ENCODE results near the gene CACNA1G.

The CACNA1G gene

DNA sequence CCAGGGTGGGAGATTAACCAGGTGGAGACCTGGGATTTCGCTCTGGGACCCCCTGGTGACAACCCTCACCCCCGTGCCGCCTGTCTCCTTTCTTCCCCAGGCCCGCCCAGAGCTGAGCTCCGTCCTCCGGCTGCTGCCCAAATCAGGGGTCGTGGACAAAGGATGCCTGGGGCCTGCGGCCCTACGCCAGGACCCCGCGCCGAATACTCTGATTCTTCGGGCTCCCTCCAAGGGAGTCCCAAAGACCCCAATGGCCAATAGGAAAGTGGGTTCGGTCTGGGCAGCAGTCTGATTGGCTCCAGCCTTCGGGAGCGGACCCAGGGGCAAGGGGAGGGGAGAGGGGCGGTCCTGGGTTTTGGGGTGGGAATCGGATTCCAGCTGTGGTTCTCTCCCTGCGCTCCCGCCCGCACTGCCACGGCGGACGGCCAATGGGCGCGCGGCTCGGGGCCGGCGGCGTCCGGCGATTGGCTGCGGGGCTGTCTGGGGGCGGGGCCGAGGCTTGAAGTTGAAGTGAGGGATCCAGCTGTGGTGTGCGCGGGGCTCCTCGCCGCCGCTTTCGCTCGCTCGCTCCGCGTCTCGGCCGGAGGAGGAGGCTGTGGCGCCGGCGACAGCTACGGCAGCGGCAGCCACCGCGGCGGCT, at the start of gene CACNA1G:
Gene CACNA1G (plus strand): TSS at position 531 of the 640 bp plus-strand sequence. CDS start 745 bp downstream, outside the sequence.
- DNase-seq (ENCODE audit: low spot score) = peak; percentile 68

DNA sequence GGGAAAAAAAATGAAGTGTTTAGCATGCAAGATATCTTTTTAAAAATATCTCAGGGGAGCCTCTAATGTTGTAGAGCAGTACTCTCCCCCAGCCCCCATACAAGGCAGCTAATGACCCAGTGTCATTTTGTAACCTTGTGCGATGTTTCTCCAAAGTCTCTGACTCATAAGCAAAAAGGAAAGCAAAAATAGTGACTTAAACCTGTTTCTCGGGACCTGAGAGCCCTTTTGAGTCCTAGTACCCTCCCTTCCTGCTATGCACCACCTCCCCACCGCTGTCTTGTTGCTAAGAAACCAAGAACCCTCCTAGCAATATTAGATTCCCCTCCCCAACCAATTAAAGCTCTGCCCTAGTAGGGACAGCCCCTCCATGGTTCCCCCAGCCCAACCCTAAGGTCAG, 49.5 kb upstream of the CACNA1G start:
- DNase-seq (ENCODE audit: low spot score) = peak; percentile 59

DNA sequence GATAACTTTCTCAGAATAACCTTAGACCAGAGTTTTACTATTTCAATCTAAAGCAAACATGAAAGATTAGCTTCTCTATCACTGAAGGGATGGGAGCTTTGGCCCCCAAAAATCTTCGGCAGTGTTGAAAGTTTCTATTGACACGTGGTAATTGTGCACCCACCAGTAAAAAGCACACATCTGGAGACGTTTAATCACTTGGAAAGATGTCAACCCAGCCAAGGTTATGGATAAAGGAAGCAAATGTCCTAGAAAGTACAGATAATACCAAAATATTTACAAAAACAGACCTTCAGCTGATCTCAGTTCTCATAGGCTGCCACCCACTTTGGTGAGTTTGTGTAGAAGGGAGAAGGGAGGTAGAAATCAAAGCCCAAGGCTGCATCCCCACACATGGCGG, 47.0 kb upstream of the CACNA1G start:
- DNase-seq (ENCODE audit: low spot score) = no peak

DNA sequence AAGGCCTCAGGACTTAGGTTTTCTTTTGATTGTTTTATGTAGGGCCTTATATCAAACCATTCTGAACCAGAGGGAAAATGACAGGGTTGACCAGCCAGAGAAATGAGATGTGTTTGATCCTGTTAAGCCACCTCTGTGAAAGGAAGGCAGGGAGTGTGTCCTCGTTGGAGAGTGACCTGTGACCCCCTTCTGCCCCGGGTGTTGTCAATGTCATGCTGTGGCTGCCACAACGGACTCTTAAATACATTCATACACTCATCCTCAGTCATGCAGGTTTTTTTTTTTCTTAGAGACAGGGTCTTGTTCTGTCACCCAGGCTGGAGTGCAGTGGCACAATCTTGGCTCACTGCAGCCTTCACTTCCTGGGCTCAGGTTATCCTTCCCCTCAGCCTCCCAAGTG, 46.1 kb upstream of the CACNA1G start:
- no peak for DNase-seq (ENCODE audit: low spot score)

DNA sequence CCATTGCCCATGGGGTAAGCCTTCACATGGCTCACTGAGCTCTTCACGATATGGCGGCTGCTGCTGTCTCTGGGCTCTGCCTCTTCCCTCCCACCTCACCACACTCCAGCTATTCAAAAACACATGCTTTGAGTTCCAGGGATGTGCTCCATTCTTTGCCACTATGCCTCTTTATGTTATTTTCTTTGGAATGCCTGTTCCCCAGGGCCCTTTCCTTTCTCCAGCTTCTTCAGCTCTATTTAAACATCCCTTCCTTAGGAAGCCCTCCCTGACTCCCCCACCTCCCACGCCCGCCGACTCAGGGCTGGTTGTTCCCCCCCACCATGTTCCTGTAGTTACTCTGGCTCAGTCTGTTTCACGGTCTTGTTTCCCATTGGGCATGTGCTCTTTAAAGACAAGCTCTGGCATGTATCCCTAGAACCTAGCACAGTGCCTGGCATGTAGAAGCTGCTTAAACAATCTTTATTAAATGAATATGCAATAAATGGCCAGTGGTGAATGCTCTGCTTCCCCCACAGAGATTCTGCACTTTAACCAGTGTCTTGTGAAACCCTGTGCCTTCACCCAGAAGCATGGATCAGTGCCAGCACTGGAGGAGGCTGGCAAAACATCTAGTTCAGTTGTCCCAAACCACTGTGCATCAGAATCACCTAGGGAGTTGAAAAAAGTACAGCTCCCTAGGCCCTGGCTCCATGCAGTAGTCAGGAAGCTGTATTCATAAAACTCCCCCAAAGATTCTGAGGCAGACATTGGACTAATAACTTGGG, 45.4 kb upstream of the CACNA1G start:
- peak; percentile 32 for DNase-seq (ENCODE audit: low spot score)

DNA sequence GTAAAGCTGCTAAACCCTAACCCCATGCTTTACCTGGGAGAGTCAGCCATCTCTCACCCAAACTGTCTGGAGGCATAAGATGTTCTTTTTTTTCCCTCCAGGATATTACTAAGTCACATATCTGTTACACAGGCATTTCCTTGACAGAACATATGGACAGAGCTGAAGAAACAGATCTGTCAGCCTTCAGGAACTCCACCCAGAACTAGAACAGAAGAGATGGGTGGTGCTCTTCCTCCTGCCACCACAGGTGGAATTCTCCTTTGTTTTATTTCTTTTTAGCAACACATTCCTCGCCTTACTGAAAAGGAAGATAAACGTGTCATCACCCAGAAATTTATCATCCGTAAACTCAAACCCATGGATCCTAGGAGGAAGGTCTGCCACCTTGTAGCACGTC, 43.5 kb upstream of the CACNA1G start:
- no peak for DNase-seq (ENCODE audit: low spot score)

DNA sequence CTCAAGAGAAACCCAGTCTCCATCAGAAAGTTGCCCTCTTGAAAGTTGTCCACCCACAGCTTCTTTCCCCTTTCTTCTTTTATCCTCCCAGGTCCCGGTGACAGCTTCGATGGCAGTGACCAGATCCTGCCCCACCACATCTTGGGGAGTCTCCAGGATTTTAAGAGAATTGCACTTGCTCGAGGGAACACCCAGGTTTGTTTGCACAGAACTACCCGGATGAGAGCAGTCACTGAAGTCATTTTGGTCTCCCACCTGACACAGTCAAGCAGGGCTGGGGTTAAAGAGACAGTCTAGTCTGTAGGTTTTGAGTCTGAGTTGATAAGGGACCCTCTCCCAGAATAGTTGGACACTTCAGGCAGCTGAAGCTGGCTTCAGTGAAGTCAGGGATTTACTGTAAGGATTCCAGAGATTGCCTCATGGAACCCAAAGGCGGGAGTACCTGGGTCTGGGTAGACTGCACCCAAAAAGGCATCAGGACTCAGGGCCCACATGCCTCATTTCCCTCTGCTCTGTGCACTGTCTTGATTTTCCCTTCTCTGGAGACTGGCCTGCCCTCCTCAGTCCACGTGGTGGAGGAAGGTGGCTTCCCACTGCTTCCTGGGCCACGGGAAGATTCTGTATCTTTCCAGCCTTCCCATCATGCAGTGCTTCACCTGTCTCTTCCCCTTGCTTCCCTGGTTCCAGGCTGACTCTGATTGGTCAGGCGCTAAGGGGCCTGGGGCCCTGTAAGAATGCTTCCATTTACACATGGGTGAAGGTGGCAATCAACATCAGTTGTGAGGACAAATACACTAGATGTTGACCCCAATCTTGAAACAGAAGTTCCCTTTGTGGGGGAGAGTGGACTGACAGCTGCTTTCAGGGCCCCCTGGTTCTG, 42.8 kb upstream of the CACNA1G start:
- no peak for DNase-seq (ENCODE audit: low spot score)

DNA sequence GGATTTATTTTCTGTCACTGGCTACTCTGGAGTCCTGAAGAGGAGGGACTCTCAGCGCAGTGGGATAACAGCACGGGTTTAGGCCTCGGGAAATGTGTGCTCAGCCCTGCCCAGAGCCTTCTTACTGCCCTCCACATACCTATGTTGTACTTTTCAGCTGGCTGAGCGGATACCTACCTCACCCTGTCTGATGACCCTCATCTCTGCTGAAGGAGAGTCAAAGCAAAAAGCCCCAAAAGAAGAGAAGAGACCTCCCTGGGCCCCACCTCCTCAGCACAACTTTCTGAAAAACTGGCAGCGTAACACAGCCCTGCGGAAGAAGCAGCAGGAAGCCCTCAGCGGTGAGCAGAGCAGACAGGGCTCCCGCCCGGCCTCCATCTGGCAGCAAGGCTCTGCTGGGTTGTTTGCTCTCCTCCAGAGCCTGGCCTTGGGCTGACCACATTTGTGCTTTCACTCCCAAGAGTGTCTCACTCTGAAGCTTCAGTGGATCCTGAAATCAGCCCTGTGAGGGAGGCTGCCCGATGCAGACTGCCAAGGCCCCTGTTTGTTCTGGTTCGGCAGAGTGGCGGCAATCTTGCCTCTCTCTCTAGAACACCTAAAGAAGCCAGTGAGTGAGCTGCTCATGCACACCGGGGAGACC, 42.0 kb upstream of the CACNA1G start:
- DNase-seq (ENCODE audit: low spot score) = no peak

DNA sequence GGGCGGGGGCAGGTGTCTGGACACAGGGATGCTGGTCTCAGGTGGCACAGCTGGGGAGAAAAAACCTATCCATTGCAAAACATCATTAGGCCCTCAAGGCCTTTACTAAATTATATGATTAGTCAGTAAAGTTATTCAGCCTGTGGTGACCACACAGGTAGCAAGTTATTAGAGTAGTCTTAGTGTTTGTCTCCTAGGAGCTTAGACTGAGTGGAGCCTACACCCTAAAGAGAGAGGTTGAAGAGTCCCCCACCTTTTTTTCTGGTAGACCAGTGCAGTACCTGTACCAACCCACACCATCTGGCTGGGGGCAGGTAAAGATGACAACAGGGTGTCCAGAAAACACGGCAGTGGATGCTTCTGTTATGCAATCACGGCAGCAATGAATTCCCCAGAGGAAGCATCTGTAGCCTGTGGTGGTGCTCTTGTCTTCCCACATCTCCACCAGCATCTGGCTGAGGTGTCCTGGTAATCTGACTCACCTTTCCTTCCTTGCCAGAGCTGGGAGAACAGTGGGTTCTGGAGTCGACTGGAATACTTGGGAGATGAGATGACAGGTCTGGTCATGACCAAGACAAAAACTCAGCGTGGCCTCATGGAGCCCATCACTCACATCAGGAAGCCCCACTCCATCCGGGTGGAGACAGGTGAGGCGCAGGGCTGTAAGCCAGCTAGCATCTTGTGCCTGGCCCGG, 41.2 kb upstream of the CACNA1G start:
- DNase-seq (ENCODE audit: low spot score) = peak; percentile 49

DNA sequence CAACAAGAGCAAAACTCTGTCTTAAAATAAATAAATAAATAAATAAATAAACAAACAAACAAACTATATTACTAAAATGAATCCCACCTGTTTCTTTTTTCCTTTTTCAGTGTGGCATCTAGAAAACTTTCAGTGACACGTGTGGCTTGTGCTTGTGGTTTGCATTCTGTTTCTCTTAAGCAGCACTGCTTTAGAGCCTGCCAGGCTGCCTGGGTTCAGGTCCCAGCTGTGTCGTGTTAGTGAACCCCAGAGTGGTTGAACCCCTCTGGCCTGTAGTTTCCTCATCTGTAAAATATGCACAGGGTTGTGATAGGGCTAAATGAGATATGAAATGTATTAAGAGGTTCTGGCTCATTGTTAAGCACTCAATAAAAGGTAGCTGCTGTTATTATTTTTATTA, 40.0 kb upstream of the CACNA1G start:
- DNase-seq (ENCODE audit: low spot score) = no peak

DNA sequence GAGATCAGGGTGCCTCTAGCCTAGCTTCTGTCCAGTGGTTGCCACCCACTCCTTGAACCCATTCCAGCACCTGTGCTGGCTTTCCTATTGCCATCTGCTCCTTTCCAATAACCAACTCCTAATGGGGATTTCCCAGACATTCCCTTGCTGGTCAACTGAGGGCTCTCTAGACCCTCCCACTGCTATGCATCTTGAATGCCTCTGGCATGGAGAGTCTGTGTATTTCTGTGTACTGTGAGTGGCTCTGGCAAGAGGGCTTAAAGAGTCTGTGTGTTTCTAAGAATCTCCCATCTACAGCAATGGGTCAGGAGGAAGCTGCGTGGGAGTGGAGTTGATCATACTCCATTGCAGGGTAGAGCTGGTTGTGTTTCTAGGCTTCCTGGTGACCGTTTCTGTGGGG, 39.0 kb upstream of the CACNA1G start:
- DNase-seq (ENCODE audit: low spot score) = no peak

DNA sequence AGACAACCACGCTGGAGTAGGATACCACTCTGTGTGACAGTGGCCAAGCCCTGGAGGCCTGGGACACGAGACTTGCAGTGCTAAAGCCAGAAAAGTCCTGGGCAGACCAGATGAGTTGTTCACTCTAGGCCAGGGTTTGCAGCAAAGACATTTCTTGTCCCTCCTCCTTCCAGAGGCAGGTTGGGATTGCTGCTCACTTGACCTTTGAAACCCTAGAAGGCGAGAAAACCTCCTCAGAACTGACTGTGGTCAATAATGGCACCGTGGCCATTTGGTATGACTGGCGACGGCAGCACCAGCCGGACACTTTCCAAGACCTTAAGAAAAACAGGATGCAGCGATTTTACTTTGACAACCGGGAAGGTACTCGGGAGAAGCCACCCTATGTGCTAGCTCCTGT, 37.7 kb upstream of the CACNA1G start:
- no peak for DNase-seq (ENCODE audit: low spot score)

DNA sequence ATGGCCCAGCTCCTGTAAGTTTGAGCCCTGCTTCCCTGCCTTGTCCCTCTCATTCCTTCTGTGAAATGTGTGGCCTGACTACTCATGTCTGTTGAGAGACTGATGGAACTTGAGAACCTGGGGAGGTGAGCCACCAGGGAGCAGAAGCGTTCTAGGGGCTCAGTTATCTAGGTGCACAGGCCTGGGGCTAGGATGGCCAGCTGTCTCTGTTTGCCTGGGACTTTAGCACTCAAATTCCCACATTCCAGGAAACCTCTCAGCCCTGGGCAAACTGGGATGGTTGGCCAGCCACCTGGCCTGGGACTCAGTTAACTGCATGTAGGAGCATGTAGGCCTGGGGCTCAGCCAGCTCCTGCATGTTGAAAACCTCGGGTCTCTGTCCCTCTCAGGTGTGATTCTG, 37.3 kb upstream of the CACNA1G start:
- no peak for DNase-seq (ENCODE audit: low spot score)

DNA sequence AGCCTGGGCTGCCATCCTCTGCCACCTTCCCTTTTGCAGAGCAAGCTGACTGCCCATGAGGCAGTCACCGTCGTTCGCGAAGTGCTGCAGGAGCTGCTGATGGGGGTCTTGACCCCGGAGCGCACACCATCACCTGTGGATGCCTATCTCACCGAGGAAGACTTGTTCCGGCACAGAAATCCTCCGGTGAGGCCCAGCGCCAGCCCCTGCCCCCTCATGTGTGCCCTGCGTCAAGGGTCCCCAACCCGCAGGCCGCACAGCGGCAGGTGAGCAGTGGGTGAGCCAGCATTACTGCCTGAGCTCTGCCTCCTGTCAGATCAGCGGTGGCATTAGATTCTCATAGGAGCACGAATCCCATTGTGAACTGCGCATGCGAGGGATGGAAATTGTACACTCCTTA, 35.7 kb upstream of the CACNA1G start:
- no peak for DNase-seq (ENCODE audit: low spot score)

DNA sequence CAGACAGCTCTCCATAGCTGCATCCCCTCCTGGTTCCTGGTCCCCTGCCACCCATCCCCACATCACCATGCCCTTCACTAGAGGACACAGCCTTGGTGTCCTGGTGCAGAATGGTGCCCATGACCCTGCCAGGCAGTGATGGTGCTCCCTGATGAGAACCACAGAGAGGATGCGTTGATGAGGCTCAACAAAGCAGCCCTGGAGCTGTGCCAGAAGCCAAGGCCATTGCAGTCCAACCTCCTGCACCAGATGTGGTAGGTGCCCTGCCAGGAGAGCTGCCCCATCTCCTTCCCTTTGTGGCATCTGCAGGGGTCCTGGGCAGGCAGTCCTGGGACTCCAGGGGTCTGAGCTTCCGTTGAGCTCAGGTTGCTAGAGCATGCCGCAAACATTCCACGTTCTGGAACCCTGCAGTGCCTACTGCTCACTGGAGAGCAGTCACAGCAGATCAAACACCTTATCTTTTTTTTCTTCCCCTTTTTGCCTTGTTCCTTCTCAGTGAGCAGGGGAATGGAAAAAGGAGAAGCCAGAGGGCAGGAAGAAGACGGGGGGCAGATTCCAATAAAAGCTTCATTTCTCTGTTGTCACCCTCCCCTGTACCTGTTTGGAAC, 33.3 kb upstream of the CACNA1G start:
- DNase-seq (ENCODE audit: low spot score) = no peak

DNA sequence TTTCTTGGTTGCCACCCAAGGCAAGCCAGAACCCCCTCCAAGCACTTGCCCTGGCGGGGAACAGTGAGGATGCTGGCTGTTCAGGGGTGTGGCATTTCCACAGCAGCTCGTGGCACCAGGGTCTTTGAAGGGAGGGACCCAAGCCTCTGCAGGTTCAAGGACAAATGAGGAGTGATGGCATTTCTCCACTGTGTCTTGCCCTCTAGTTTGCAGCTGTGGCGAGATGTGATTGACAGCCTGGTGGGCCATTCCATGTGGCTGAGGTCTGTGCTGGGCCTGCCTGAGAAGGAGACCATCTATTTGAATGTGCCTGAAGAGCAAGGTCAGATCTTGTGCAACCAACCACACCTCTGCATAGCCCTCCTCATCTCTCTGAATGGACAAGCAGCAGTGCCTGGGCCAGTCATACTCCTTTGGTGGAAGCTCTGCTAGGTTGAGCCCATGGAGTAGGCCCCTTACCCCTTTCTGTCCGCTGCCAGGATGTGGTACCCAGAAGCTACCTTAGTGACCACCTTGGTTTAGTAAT, 32.5 kb upstream of the CACNA1G start:
- DNase-seq (ENCODE audit: low spot score) = no peak

DNA sequence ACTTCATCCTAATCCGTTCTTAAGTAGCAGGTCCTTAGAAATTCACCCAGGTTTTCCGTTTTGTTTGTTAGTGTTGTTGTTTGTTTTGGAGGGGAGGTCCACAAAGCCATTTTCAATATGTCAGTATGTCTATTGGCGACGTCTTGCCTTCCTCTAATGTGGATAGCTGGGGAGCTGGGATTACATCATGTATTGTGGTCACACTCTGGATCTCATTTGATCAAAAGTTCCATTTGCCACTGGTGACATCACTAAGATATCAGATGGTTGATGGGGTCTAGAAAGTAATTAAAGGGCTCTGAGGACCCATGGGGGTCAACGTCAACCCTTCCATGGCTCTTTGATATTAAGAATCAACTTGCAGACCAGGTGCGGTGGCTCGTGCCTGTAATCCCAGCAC, 30.7 kb upstream of the CACNA1G start:
- DNase-seq (ENCODE audit: low spot score) = no peak

DNA sequence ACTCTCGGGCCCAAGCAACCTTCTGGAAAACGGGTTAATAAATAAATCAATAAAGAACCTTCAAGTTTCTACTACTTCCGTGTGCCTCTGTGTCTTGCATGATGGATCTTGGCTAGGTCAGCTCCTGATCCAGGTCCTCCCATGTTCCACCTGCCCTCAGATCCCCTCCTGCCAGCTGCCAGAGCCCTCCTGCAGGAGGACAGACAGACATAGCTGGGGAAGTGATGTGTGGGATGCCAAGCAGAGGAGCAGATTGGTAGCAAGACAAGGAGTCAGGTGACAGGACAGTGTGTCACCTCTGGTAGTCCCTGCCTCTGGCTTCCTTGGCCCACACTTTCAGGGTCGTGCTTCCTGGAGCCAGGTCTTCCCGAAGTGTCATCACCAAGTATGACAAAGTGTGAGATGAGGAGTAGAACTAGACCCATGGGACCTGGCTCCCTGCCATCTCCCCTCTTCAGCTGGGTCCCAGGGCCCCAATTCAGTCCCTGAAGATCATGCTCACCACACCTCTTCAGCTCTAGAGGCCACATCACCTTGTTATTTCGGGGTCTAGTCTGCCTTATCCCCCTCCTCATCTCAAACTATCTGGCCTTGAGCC, 29.0 kb upstream of the CACNA1G start:
- peak; percentile 75 for DNase-seq (ENCODE audit: low spot score)

DNA sequence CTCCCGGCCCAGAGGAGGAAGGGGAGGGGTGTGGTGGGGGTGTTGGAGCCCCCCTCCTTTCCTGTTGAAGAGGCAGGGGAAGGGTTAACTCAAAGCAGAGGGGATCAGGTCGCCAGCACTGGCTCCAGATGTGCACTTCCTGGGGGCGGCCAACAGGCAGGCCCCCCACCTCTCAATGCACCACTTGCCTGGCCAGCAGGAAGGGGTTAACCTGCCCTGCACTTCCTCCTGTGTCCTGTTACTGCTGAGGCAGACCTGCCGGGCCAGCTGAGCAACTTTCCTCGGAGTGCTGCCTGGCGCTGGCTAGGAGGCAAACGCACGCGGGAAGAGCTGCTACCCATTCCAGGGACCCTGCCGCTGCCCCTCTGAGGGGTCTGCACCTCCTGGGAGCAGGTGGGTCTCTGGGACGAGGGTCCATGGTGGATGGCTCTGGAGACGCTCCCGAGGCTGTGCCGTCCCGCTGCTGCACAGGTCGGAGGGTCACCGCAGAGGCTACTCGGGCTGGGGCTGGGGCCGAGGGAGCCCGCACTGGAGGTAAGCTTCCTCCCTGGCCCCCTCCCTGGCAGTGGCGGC, 28.0 kb upstream of the CACNA1G start, which contains the start of gene EPN3:
Gene EPN3 (plus strand): TSS at position 284 of the 573 bp plus-strand sequence. CDS start 3,822 bp downstream, outside the sequence.
- peak; percentile 41 for DNase-seq (ENCODE audit: low spot score)

DNA sequence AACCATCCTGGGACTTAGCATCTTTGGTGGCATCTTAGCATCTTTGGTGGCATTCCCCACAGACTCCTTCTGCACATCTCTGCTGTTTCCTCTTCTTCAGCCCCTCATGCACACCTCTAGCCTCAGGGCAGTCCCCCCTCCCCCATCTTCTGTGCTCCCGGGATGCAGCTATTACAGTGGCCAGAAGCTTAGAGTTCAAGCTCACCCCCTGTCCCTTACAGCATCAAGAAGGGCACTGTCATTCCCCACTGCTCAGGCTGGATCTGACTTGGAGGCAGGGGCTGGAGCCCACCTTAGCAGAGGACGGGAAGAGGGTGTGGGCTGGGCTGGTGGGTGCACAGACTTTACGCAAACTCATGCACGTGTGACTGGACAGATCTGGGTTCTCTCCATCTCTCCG, 27.3 kb upstream of the CACNA1G start:
- no peak for DNase-seq (ENCODE audit: low spot score)
